Epidermal melanocyte (primary cell): ENCODE results near the gene TNN.

Experiments used
- DNase-seq: peaks from one replicate; pipeline ENCODE4 v3.0.0; 2011; ENCODE audit warnings: low spot score; ENCODE audit not compliant: insufficient read length

The TNN gene

GRCh38 chr1:175147569-175147968 lies 79.9 kb downstream of the TNN start:
- no peak for DNase-seq

GRCh38 chr1:175148068-175148467 lies 80.4 kb downstream of the TNN start:
- DNase-seq: no peak

GRCh38 chr1:175150596-175151319 lies 83.1 kb downstream of the TNN start:
- no peak for DNase-seq

DNA sequence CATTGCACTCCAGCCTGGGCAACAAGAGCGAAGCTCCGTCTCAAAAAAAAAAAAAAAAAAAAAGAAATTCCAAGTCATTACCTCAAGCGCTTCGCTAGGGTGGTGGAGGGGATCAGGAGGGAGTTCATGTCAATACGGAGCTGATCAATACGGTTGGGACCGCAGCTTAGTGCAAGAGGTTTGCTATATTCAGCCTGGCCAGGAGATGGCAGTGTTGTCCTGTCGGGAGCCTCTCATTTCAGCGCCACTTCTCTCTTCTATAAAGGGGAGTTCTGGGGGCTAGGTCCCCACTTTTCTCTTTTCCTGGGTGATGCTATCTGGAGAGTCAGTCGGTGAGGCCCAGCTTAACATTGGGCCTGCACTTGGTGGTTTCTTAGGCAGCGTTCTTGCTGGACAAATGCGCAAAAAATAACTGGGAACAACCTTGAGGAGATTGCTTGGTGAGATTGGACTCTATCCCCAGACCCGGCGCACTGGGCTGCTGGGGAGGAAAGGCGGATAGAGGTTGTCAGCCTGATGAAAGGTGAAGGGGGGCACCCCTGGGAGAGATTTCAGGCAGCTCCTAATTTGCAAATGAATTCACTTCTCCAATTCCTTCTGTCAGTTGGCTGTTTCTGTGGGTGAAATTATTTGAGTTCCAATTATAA lies 84.5 kb downstream of the TNN start:
- peak; percentile 44 for DNase-seq

GRCh38 chr1:175154629-175155472 lies 87.2 kb downstream of the TNN start:
- DNase-seq: peak; percentile 33

DNA sequence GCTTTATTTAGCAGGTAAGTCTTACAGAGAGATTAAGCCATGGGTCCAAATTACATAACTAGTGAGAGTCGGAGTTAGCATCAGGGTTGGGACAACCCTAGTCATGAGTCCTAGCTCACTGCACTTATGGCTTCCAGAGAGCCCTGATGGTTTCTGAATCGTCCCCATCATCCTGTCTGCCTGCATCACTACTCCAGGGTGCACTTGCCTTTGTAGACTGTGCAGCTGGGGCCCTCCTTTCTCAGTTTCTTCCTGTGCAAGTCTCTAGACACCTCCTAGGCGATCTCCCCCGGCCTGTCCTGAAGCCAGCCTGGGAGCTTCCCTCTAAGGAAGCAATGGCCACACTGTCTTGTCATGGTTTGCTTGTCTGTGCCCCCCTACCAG lies 87.8 kb downstream of the TNN start:
- DNase-seq: no peak

- DNase-seq: no peak
Observed at GRCh38 chr1:175155936-175156335, 88.3 kb downstream of the TNN start.

DNA sequence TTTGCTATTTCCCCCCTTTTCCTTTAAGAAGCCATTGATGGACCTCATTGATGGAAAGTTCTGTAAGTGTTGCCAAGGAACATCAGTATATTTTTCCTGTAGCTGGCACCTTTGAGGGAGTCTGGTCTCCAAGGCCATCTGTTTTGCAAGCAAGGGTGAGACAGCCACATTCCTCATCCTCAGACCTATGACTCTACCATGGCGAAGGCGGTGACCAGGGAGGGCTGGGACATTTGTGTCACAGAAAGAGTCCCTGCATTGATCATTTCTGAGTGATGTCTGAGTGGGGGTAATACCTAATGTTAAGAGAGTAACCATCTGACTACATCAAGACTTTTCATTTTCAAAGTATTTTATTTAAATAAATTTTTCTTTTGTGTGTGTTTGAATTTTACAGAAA lies 89.6 kb downstream of the TNN start:
- DNase-seq: no peak

GRCh38 chr1:175158170-175158591 lies 90.5 kb downstream of the TNN start:
- no peak for DNase-seq

DNA sequence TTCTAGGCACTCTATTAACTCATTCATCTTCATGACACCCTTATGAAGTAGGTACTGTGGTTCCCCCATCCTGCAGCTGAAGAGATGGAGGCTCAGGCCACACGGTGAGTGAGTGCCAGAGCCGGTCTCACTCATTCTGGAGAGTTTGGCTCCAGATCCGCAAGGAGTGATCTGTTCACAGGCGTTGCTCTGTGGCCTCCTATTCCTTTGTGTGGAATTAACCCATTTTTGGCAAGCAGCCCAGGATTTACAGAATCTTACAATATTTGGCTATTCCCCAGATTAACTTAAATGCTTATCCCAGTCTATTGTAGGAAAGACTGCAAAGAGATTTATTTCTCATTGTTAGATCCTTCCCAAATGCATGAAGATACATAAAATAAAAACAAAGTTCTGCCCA lies 95.3 kb downstream of the TNN start:
- no peak for DNase-seq

DNA sequence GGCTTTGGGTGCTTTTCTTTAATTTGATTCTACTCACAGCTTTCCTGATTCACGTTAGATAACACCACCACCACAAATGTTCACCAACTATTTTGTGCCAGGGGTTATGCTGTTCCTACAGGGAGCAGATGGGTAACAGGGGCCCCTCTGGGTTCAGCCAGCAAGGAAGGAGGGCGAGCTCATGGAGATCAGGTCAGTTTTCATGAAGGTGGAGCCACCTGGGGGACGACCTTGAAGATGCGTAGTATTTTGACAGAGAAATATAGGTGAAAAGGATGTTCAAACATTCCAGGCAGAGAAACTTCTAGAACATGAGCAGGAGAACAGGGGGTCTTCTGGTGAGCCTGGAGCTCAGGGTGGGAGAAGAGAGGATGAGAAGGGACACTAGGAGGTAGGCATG lies 96.1 kb downstream of the TNN start:
- DNase-seq: no peak

GRCh38 chr1:175164751-175165150 lies 97.1 kb downstream of the TNN start:
- DNase-seq: no peak

DNA sequence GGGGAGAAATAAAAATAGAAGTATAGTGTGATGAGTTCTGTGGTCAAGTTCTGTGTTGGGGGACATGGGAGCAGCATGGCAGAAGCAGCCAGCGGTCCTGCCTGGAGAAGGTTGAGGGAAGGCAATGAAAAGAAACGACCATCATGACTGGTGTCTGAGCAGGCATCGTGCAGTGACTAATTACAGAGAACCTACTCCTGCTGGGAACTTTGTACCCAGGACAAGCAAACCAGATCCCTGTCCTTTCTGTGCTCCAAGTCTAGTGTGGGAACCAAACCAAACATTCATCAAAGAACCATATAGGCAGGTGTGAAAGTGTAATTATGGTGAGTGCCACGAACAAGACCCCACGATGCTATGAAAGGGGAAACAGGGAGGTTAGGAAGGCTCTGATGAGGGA lies 99.1 kb downstream of the TNN start:
- no peak for DNase-seq

DNA sequence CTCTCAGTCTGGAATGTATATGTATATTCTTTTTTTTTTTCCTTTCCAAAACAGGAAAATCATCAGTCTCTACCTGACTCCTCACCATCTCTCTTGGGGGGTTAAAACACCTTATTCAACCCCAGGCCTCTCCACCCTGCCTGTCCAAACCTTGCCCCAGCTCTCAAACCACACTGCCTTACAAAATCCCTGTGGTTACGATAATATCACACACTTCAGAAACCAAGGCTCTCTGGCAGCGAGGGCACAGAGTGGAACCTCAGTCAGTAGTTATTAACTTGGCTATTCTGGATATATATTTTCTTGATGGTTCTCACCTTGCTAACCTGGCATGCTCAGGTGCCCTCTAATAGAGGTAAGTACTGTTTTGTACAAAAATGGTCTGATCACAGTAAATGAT lies 100.2 kb downstream of the TNN start:
- DNase-seq: no peak

DNA sequence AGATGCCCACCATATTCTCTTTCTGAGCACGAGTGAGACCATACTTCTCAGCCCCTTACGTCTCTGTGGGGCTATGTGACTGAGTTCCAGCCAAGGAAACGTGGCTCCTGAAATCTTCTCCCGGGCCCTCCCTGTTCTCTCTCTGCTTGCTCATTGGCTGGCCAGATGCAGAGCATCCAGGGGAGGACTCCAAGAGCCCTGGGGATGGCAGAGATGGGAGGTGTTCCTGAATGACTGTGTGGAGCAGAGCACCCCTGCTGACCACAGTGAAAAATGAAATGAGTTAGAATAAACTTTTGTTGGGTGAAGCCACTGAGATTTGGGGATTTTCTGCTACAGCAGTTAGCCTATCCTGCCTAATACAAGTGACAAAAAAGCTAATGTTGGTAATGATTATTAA lies 101.1 kb downstream of the TNN start:
- no peak for DNase-seq

- no peak for DNase-seq
Observed at GRCh38 chr1:175169286-175170018, 101.8 kb downstream of the TNN start.

GRCh38 chr1:175171036-175171913 lies 103.6 kb downstream of the TNN start:
- DNase-seq: no peak

GRCh38 chr1:175172503-175172902 lies 104.9 kb downstream of the TNN start:
- DNase-seq: no peak

DNA sequence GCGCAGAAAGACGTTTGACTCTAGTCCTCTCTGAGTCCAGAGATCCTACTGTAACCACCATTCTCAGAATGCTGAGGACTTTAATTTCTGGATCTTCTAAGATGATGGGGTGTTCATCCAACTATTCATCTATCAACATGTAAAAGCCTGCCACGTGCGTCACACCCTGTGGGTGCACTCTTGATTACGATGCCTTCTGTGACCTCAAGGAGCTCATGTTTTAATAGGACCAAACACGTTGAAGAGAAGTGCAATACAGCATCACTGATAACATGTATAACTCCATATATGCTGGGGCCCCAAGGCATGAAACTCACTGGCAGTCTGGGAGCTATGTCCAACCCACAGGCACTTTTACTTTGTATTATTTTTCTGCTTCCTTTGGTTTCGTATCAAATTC lies 105.9 kb downstream of the TNN start:
- no peak for DNase-seq

GRCh38 chr1:175174309-175175102 lies 106.9 kb downstream of the TNN start:
- DNase-seq: no peak
